H9 (cell line): ENCODE results near the gene MMD. TPM values are rescaled to one million over a fixed set of nuclear protein-coding genes. Genes with fewer than 3 reads are reported as not detected.

Experiments used
- DNase-seq: peaks from one replicate; pipeline ENCODE4 v3.0.0-alpha.2; 2017
- H2AFZ ChIP-seq: one replicate; pipeline ENCODE4 v1.6.1; 2013; ENCODE audit warnings: mild to moderate bottlenecking, low read length, control low read depth, moderate library complexity
- H2AK5ac ChIP-seq: 2 replicates; pipeline ENCODE4 v1.6.1; 2013; ENCODE audit warnings: low read length, control low read depth, mixed read lengths; ENCODE audit not compliant: insufficient read length
- H2BK120ac ChIP-seq: one replicate; pipeline ENCODE4 v1.6.1; 2013; ENCODE audit warnings: low read depth, mild to moderate bottlenecking, low read length, control low read depth, inconsistent platforms; ENCODE audit not compliant: poor library complexity, severe bottlenecking
- H2BK12ac ChIP-seq: 2 replicates; pipeline ENCODE4 v1.6.1; 2013; ENCODE audit warnings: low read length, control low read depth, mixed read lengths, low read depth; ENCODE audit not compliant: insufficient read length
- H2BK15ac ChIP-seq: 2 replicates; pipeline ENCODE4 v1.6.1; 2013; ENCODE audit warnings: low read depth, low read length, control low read depth
- H2BK20ac ChIP-seq: one replicate; pipeline ENCODE4 v1.6.1; 2013; ENCODE audit warnings: low read depth, mild to moderate bottlenecking, low read length, control low read depth, inconsistent platforms; ENCODE audit not compliant: poor library complexity, severe bottlenecking
- H2BK5ac ChIP-seq: 2 replicates; pipeline ENCODE4 v1.6.1; 2013; ENCODE audit warnings: low read length, control low read depth, mixed read lengths; ENCODE audit not compliant: insufficient read length
- H3K14ac ChIP-seq: 2 replicates; pipeline ENCODE4 v1.6.1; 2013; ENCODE audit warnings: low read length, control low read depth; ENCODE audit not compliant: insufficient read depth
- H3K18ac ChIP-seq: 2 replicates; pipeline ENCODE4 v1.6.1; 2013; ENCODE audit warnings: low read depth, mild to moderate bottlenecking, mixed read lengths, low read length, control low read depth; ENCODE audit not compliant: insufficient read length
- H3K23ac ChIP-seq: 2 replicates; pipeline ENCODE4 v1.6.1; 2013; ENCODE audit warnings: low read length, control low read depth, mixed read lengths, low read depth; ENCODE audit not compliant: insufficient read length
- H3K23me2 ChIP-seq: 2 replicates; pipeline ENCODE4 v1.6.1; 2013; ENCODE audit warnings: low read depth, mild to moderate bottlenecking, mixed read lengths, low read length, control low read depth; ENCODE audit not compliant: insufficient read length, poor library complexity, severe bottlenecking
- H3K27ac ChIP-seq: 2 replicates; pipeline ENCODE4 v1.5.1; 2013; ENCODE audit warnings: low read length, control low read depth, mixed read lengths, low read depth; ENCODE audit not compliant: insufficient read length
- H3K27me3 ChIP-seq: 2 replicates; pipeline ENCODE4 v1.6.1; 2013; ENCODE audit warnings: low read length, control low read depth, inconsistent platforms; ENCODE audit not compliant: insufficient read depth
- H3K4ac ChIP-seq: 2 replicates; pipeline ENCODE4 v1.6.1; 2013; ENCODE audit warnings: low read depth, mild to moderate bottlenecking, control low read depth, inconsistent platforms, low read length, moderate library complexity
- H3K4me1 ChIP-seq: 2 replicates; pipeline ENCODE4 v1.6.1; 2013; ENCODE audit warnings: low read length, control low read depth, inconsistent platforms; ENCODE audit not compliant: insufficient read depth
- H3K4me2 ChIP-seq: 2 replicates; pipeline ENCODE4 v1.6.1; 2013; ENCODE audit warnings: low read length, control low read depth, mixed read lengths; ENCODE audit not compliant: insufficient read length, insufficient read depth
- H3K56ac ChIP-seq: 2 replicates; pipeline ENCODE4 v1.6.1; 2013; ENCODE audit warnings: low read depth, mild to moderate bottlenecking, mixed read lengths, low read length, control low read depth; ENCODE audit not compliant: insufficient read length
- H3K79me1 ChIP-seq: 2 replicates; pipeline ENCODE4 v1.6.1; 2013; ENCODE audit warnings: low read depth, mild to moderate bottlenecking, moderate library complexity, low read length, control low read depth, inconsistent platforms; ENCODE audit not compliant: insufficient read depth, poor library complexity, severe bottlenecking
- H3K79me2 ChIP-seq: 2 replicates; pipeline ENCODE4 v1.6.1; 2013; ENCODE audit warnings: low read length, control low read depth, inconsistent platforms; ENCODE audit not compliant: insufficient read depth
- H3K9ac ChIP-seq: 2 replicates; pipeline ENCODE4 v1.6.1; 2013; ENCODE audit warnings: low read length, control low read depth, mixed read lengths; ENCODE audit not compliant: insufficient read length; ENCODE audit errors: extremely low read depth
- H3K9me3 ChIP-seq: one replicate; pipeline ENCODE4 v1.6.1; 2013; ENCODE audit warnings: low read depth, low read length, inconsistent platforms; ENCODE audit not compliant: control insufficient read depth
- H3T11ph ChIP-seq: one replicate; pipeline ENCODE4 v1.6.1; 2013; ENCODE audit warnings: mild to moderate bottlenecking, low read length, control low read depth, inconsistent platforms
- H4K20me1 ChIP-seq: one replicate; pipeline ENCODE4 v1.6.1; 2013; ENCODE audit not compliant: control insufficient read depth, insufficient read length, insufficient read depth
- H4K5ac ChIP-seq: 2 replicates; pipeline ENCODE4 v1.6.1; 2013; ENCODE audit warnings: low read depth, mild to moderate bottlenecking, mixed read lengths, low read length, control low read depth; ENCODE audit not compliant: insufficient read length
- H4K8ac ChIP-seq: replicated peaks from 2 replicates; pipeline ENCODE4 v1.6.1; 2013; ENCODE audit warnings: low read length, control low read depth, mixed read lengths, low read depth; ENCODE audit not compliant: insufficient read length
- H4K91ac ChIP-seq: 2 replicates; pipeline ENCODE4 v1.6.1; 2013; ENCODE audit warnings: low read depth, mild to moderate bottlenecking, moderate library complexity, mixed read lengths, low read length, control low read depth; ENCODE audit not compliant: insufficient read length
- H3K27ac Mint-ChIP-seq, 3 experiments: 2 replicates in 2 of 3; 3 replicates in 1 of 3; pipeline ENCODE4 v1.8.0; 2020 to 2021; ENCODE audit warnings: mixed read lengths in 3 of 3, mild to moderate bottlenecking in 1 of 3, moderate library complexity in 1 of 3
- H3K27me3 Mint-ChIP-seq: 2 replicates; pipeline ENCODE4 v1.8.0; 2021; ENCODE audit warnings: low read depth, mild to moderate bottlenecking, moderate library complexity, mixed read lengths
- H3K36me3 Mint-ChIP-seq, 3 experiments: 2 replicates in 2 of 3; 3 replicates in 1 of 3; pipeline ENCODE4 v1.8.0; 2020 to 2021; ENCODE audit warnings: low read depth in 3 of 3, mixed read lengths in 3 of 3; ENCODE audit not compliant: insufficient read depth in 1 of 3
- H3K4me1 Mint-ChIP-seq, 2 experiments: 2 replicates each; pipeline ENCODE4 v1.8.0; 2020; ENCODE audit warnings: mixed read lengths in 2 of 2
- H3K4me3 Mint-ChIP-seq, 2 experiments: 2 replicates in 1 of 2; 3 replicates in 1 of 2; pipeline ENCODE4 v1.8.0; 2020 to 2021; ENCODE audit warnings: mild to moderate bottlenecking in 2 of 2, mixed read lengths in 2 of 2, moderate library complexity in 1 of 2
- H3K9me3 Mint-ChIP-seq, 2 experiments: 2 replicates in 1 of 2; 3 replicates in 1 of 2; pipeline ENCODE4 v1.8.0; 2020; ENCODE audit warnings: mild to moderate bottlenecking in 2 of 2, mixed read lengths in 2 of 2, moderate library complexity in 1 of 2
- CTCF ChIP-seq: fragments of 200-600 bp; sonication (generic); conservative IDR thresholded peaks from 3 replicates; pipeline ENCODE4 v1.8.0; 2021; ENCODE audit warnings: antibody characterized with exemption, mild to moderate bottlenecking
- WGBS: extraction: QIAGEN DNeasy Blood & Tissue Kit; methylation state at CpG from one replicate; pipeline ENCODE4 v1.1.7; 2013; ENCODE audit warnings: missing lambda C conversion rate, low lambda C conversion rate, mixed read lengths; ENCODE audit not compliant: insufficient read length; ENCODE audit errors: extremely low coverage; 5-methylcytosine and 5-hydroxymethylcytosine counted together
- total RNA-seq: library from RNA; stranded (reverse); gene quantifications from 2 replicates; pipeline ENCODE4 v1.2.1, GENCODE V29; 2021

Gene MMD
- total RNA-seq, 1 experiment from 2014 or later: 24.0 TPM

GRCh38 chr17:55417411-55418268, 4.0 kb downstream of the MMD start:
- Histone ChIP-seq H3K4me1 (no peaks in the 10 kb centered on the region; the same call in 1 of the 2 replicates), H3K9me3 (no peaks in the 10 kb centered on the region), H4K8ac (no peak overlapping the region), H2AFZ (no peak overlapping the region), H3K18ac (no peak overlapping the region), H4K91ac (no peak overlapping the region), H3K4ac (no peak overlapping the region), H3K27me3 (no peaks in the 10 kb centered on the region), H2BK15ac (no peak overlapping the region), H3K79me2 (peaks cover 20% of the 10 kb centered on the region; the same call in 1 of the 2 replicates), H3K14ac (no peak overlapping the region; the same call in 1 of the 2 replicates), H2AK5ac (no peak overlapping the region), H3K23me2 (peaks cover 3% of the 10 kb centered on the region), H3K56ac (no peak overlapping the region), H2BK12ac (no peak overlapping the region), H2BK120ac (no peak overlapping the region), H4K20me1 (no peaks in the 10 kb centered on the region), H3T11ph (no peak overlapping the region), H3K27ac (no peak overlapping the region), H4K5ac (no peak overlapping the region), H2BK20ac (no peak overlapping the region), H3K23ac (no peak overlapping the region), H2BK5ac (no peak overlapping the region), H3K9ac (no peak overlapping the region), H3K79me1 (peaks cover 12% of the 10 kb centered on the region), H3K4me2 (no peak overlapping the region)
- Mint-ChIP-seq H3K4me3 (no peak overlapping the region), H3K36me3 (peaks cover 26 to 49% (median 36%) of the 10 kb centered on the region in 3 experiments), H3K27me3 (peaks cover under 1% of the 10 kb centered on the region), H3K27ac (peak overlapping the region in 1 of 3 experiments; percentile 68; a peak in 1 of 7 replicates), H3K4me1 (peaks cover 24 to 35% of the 10 kb centered on the region in 2 experiments), H3K9me3 (peaks cover 0 to 4% of the 10 kb centered on the region in 2 experiments; a peak in 1 of 5 replicates)
- whole genome bisulfite sequencing: no CpG with 5 or more reads among the region's 4 CpGs
- no peak for DNase-seq
- no peak for TF ChIP-seq CTCF
